ENCODE data around the gene FIG4. TPM values are rescaled to one million over a fixed set of nuclear protein-coding genes. Genes with fewer than 3 reads are reported as not detected.

FIG4 gene
- total and polyA plus RNA-seq, 4 donors, result 10.8 to 20.4 (median 15.5) TPM

DNA sequence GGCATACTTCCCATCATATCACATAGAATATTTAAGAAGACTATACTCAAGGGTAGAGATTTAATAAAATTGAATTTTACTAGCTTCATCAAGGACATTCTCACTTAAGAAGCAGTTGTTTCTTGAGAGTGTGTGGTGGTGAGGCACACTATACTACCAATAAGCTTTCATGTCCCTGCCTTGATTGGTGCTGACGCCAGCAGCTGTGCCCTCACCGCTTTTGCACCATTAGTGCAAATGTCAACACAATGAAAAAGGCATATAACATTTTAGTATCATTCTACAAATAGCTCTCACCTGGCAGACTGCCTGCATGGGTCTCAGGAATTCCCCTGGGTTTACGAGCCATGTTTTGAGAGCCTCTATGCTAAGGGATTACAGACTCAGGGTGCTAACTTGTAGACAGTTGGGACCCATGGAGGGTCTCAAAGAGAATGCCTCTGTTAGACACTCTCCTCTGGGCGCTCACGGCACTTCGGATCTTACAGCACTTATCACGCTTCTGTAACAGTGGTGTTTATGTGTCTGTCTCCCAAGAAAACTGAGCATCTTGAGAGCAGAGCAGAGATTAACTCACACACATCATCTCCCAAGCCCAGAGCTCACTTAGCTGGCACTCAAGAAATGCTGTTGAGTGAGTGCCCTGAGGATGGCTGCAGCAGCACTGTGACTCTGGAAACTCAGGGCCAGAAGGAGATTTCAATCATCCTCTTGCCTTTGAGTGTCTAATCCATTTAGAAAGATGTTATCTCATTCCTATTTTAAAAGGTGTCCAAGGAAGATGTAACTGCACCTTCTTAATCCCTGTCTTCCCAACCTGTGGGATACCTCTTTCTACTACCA is 143.7 kb downstream of the FIG4 start:
- DNase-seq (no peak), ATAC-seq (ENCODE audit: insufficient read depth, low FRiP score) (no peak)
- no peaks in the 10 kb centered on the region for H3K27me3 ChIP-seq (ENCODE audit: control insufficient read depth in 3 of 3, insufficient read depth in 3 of 3, low read length in 2 of 3)
- peaks cover 0 to 9% (median 0%) of the 10 kb centered on the region in 5 donors for H3K4me1 ChIP-seq (ENCODE audit: control insufficient read depth in 5 of 5, insufficient read depth in 5 of 5, low read length in 5 of 5)
- no peak overlapping the region for H3K27ac ChIP-seq (ENCODE audit: low read depth in 1 of 2, low read length in 1 of 2)
- TF ChIP-seq, protein P1, sequence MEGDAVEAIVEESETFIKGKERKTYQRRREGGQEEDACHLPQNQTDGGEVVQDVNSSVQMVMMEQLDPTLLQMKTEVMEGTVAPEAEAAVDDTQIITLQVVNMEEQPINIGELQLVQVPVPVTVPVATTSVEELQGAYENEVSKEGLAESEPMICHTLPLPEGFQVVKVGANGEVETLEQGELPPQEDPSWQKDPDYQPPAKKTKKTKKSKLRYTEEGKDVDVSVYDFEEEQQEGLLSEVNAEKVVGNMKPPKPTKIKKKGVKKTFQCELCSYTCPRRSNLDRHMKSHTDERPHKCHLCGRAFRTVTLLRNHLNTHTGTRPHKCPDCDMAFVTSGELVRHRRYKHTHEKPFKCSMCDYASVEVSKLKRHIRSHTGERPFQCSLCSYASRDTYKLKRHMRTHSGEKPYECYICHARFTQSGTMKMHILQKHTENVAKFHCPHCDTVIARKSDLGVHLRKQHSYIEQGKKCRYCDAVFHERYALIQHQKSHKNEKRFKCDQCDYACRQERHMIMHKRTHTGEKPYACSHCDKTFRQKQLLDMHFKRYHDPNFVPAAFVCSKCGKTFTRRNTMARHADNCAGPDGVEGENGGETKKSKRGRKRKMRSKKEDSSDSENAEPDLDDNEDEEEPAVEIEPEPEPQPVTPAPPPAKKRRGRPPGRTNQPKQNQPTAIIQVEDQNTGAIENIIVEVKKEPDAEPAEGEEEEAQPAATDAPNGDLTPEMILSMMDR (IDR thresholded peaks at IDR 0.05; ENCODE audit: control extremely low read depth, extremely low read depth), result no peak
- H3K36me3 ChIP-seq (ENCODE audit: control insufficient read depth in 4 of 4, insufficient read depth in 4 of 4, low read length in 4 of 4), result no peaks in the 10 kb centered on the region
- H3K4me3 ChIP-seq, result no peak overlapping the region
- H3K9me3 ChIP-seq (ENCODE audit: control insufficient read depth in 4 of 4, insufficient read depth in 3 of 4, low read length in 3 of 4), result peaks cover 0 to 3% (median under 1%) of the 10 kb centered on the region in 4 donors
- WGBS, 2 donors, result 70 to 83% methylated on average over 7 of the region's 7 CpGs
- H3K9ac ChIP-seq (ENCODE audit: insufficient read depth in 1 of 2, low read length in 2 of 2), result no peak overlapping the region

DNA sequence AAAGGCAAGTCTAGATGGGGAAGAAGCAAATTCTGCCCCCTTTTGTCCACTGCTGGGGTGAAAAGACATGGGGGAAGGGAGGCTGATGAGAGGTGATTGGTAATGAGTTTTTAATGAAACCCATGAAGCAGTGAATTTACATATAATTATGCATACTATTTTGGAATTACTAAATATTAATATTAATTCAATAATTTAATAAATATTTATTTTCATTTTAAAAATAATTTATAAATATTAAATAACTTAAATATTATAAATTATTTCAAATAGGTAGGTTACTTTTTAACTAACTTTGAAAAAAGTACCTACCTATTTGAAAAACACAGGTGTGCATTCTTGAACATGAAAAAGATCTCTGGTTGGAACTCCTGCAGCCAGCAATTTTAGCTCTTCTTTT is 148.9 kb downstream of the FIG4 start:
- TF ChIP-seq, protein P1 (IDR thresholded peaks at IDR 0.05; ENCODE audit: control extremely low read depth, extremely low read depth), result no peak
- H3K36me3 ChIP-seq (ENCODE audit: control insufficient read depth in 4 of 4, insufficient read depth in 4 of 4, low read length in 4 of 4), result no peaks in the 10 kb centered on the region
- H3K4me1 ChIP-seq (ENCODE audit: control insufficient read depth in 5 of 5, insufficient read depth in 5 of 5, low read length in 5 of 5), result no peaks in the 10 kb centered on the region
- no peak overlapping the region for H3K9ac ChIP-seq (ENCODE audit: insufficient read depth in 1 of 2, low read length in 2 of 2)
- no peak overlapping the region for H3K4me3 ChIP-seq
- no peaks in the 10 kb centered on the region for H3K27me3 ChIP-seq (ENCODE audit: control insufficient read depth in 3 of 3, insufficient read depth in 3 of 3, low read length in 2 of 3)
- no peaks in the 10 kb centered on the region for H3K9me3 ChIP-seq (ENCODE audit: control insufficient read depth in 4 of 4, insufficient read depth in 3 of 4, low read length in 3 of 4)
- ATAC-seq (ENCODE audit: insufficient read depth, low FRiP score) (no peak), DNase-seq (no peak)
- no peak overlapping the region for H3K27ac ChIP-seq (ENCODE audit: low read depth in 1 of 2, low read length in 1 of 2)

DNA sequence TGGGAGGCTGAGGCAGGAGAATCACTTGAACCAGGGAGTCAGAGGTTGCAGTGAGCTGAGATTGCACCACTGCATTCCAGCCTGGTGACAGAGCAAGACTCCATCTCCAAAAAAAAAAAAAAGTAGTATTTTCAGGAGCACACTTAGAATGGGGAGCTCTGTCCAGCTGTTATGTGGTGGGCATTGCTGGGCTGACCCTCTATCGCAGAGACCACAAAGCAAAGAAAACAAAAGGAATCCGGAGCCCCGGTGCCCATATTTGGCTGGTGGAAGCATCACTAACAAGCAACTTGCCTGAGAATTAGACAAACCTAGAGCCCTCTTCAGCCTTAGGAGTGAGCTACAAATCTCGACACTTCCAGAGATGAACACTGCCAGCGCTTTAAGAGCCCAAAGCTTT is 149.7 kb downstream of the FIG4 start:
- H3K9ac ChIP-seq (ENCODE audit: insufficient read depth in 1 of 2, low read length in 2 of 2), result no peak overlapping the region
- no peak overlapping the region for H3K27ac ChIP-seq (ENCODE audit: low read depth in 1 of 2, low read length in 1 of 2)
- H3K9me3 ChIP-seq (ENCODE audit: control insufficient read depth in 4 of 4, insufficient read depth in 3 of 4, low read length in 3 of 4), result no peaks in the 10 kb centered on the region
- H3K36me3 ChIP-seq (ENCODE audit: control insufficient read depth in 4 of 4, insufficient read depth in 4 of 4, low read length in 4 of 4), result no peaks in the 10 kb centered on the region
- 94 to 95% methylated on average over 5 of the region's 5 CpGs for WGBS, 2 donors
- no peak for ATAC-seq (ENCODE audit: insufficient read depth, low FRiP score)
- TF ChIP-seq, protein P1 (IDR thresholded peaks at IDR 0.05; ENCODE audit: control extremely low read depth, extremely low read depth), result no peak
- no peaks in the 10 kb centered on the region for H3K4me1 ChIP-seq (ENCODE audit: control insufficient read depth in 5 of 5, insufficient read depth in 5 of 5, low read length in 5 of 5)
- no peak overlapping the region for H3K4me3 ChIP-seq
- DNase-seq, result no peak
- no peaks in the 10 kb centered on the region for H3K27me3 ChIP-seq (ENCODE audit: control insufficient read depth in 3 of 3, insufficient read depth in 3 of 3, low read length in 2 of 3)

Measured in lung (tissue), 12 donors.